GM18502 (cell line): ENCODE results near the gene CNGB1.
"Not testable (repeated sequence)": the region's sequence is repeated elsewhere in the genome, so short reads cannot be mapped to it uniquely, and the experiment has no call there.

ENCODE experiments used
- ATAC-seq: cut with Tn5 transposase; IDR thresholded peaks from one replicate; pipeline ENCODE4 v1.9.1; 2021; ENCODE audit warnings: mild to moderate bottlenecking; ENCODE audit not compliant: unreplicated experiment, poor library complexity

The CNGB1 gene

DNA sequence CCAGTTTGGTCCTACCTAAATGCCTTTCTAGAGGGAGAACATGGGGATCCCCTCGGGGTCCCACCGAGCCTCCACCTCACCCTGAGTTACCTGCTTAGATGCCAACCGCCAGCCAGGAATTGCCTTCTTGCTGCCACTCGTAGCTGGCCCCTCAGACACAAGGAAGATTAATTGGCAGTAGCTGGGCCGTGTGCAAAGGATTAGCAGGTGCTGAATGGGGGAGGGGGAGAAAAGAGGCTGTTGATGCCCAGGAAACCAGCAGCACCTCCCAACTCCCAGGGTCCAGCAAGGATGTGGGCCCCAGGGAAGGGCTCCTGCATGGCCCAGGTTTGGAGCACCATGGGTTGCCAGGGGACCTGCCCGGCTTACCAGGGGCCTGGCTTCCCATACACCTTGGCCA lies at the start of gene CNGB1:
TSS of gene CNGB1 (minus strand) at position 159 of the 400 bp plus-strand sequence. CDS start 3,842 bp downstream, outside the sequence.
- no peak for ATAC-seq

DNA sequence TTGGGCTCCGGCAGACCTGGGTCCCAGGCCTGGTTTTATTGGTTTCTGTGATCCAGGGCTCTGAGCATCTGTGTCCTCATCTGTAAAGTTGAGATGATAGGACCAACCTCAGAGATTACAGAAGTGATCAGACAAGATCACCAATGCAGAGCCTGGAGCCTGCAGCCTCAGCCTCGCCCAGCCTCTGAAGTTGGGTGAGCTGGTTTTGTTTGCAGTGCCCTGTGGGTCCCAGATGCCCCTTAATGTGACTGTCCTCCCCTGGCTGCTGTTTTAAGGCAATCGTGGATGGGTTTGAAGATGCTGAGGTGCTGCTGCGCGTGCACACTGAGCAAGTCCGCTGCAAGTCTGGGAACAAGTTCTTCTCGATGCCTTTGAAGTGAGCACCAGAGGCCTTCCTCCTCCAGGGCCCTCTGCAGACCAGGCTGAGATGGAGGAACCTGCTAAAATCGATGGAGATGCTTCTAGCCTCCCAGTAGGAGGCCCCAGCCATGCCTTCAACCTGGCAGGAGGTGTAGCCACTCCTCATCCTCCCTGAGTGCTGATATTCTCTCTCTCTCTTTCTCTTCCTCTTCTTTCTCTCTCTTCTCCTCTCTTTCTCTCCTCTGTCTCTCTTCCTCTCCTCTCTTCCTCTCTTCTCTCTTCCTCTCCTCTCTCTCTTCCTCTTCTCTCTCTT lies 49.1 kb upstream of the CNGB1 start:
- ATAC-seq: no peak

DNA sequence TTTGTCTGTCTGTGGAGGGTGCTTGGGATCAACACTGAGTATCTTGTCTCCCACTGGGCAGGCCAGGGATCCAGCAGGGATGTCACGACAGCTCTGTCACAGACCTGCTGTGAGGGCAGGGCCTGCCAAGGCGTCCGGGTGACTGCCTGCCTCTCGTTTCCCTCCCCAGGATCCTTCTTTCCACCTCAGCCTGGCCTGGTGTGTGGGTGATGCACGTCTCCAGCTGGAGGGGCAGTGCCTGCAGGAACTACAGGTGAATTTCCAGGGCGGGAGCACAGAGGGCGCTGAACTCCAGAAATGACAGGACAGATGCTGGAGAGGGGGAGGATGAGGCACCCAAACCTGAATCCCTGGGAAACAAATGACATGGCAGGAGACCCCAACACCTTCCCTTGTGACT lies 47.9 kb upstream of the CNGB1 start:
- no peak for ATAC-seq

DNA sequence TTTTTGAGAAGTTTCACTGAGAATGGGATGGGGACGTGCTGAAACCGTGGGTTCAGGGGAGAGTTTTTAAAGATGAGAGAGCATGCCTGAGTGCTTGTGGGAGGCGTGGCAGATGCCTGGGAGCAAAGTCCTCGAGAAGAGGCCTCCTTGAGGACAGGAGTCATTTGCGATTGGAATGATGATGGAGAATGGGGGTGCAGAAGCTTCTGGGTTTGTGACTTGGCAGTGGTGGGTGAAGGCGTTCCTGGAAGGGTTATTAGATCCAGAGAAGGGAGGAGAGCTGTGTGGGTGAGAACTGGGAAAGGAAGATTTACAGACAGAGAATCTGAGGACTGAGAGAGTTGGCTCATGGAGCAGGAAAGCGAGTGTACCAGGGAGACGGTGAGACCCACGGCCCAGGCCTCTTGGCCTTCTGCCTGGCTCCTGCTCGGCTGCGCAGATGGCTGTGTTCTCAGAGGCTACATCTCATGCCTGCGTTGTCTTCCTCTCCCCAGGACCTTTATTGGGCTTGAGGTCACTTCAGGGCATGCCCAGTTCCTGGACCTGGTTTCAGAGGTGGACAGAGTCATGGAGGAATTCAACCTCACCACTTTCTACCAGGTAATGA lies 46.0 kb upstream of the CNGB1 start:
- no peak for ATAC-seq

DNA sequence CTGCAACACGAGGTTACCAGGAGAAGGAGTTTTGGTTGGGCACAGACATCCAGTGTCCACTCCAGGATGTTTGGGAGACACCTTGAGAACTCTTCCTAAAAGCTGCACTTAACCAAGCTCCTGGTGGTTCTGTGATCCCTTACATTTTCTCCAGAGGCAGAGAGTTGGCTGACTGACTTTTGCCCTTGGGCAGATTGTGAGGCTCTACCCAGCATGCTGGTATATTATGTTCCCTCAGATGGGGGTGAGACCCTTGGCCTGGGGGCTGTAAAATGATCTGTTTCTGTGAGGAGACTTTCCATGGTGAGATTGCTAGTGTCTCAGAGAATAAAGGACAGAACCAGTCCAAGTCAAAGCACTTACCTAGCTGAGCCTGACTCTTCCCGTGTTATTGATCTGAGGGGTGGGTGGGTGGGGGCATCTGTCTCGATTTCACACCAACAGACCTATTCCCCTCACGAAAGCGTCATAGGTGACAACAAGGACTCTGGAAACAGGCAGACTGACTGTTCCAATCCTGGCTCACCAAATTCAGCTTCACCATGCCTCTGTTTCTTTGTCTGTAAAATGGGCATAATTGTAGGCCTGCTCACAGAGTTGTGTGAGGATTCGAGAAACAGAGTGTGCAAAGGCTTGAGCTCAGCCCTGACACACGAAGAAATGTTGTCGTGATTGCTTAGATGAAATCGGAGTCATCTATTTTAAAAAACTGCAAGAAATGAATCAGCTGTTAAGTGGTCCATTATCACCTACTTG lies 42.5 kb upstream of the CNGB1 start:
- ATAC-seq: no peak

DNA sequence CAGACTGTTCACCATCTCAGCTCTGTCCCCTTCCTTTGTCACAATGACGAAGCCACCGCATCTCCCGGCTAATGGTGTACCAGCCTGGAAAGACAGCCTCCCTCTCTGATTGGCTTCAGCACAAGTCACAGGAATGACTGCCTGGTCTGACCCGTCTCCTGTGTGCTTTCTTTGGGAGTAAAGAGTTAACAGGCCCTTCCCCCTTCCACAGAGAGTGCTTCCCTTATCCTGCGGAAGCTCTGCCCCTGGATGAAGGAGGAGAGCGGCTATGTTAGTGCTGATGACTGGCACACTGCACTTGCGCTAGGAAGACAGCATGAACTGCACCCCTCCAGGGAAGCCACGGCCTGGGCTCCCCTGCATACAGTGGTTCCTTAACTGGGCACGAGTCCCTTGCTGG lies 41.6 kb upstream of the CNGB1 start:
- no peak for ATAC-seq

DNA sequence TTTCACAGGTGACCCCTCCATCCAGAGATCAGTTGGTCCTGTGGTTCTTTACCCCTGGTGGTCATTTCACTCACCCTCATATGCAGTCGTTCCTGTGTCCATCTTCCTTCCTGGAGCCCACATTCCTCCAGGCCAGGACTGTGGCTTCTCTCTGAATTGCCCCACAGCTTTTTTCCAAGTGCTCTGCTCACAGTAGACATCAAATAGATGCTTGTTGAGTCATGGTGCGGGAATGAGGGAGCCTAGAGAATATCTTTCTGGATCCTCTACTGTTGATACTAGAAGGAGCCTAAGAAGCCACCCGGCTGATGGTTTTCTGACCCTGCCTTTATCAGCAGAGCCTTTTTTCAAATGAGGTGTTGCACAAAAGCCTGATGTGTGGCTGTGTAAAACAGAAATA lies 40.7 kb upstream of the CNGB1 start:
- no peak for ATAC-seq

DNA sequence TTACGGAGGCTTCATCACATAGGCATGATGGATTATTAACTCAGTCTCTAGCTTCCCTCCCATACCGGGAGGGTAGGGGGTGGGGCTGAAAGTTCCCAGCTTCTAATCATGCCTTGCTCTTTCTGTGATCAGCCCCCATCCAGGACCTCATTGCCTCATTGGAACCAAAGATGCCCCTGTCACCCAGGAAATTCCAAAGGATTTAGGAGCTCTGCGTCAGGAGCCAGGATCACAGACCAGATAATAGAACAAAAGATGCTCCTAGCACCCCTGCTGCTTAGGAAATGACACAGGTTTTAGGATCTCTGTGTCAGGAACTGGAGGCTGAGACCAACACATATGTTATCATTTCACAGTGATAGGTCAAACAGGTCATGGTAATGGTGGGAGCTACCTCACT lies 40.0 kb upstream of the CNGB1 start:
- no peak for ATAC-seq

DNA sequence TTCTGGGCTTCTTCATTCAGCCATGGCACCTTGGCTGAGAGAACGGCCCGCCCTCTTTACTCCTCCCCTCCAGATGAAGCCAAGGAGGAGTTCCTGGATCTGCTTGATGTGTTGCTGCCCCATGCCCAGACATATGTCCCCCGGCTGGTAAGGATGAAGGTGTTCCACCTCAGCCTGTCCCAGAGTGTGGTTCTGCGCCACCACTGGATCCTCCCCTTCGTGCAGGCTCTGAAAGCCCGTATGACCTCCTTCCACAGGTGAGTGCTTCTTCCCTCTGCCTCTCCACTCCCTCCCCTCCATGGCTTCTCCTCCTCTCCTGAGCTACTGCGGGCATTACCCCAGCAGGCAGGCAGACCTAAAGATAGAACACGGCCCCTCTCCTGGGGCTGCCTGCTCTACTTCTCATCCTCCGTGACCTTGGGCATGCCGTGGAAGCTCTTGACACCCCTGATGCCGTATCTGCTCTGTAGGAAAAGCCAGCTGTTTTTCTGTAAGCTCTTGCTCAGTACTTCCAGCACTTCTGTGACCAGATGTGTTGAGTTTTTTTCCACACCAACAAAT lies 39.0 kb upstream of the CNGB1 start:
- no peak for ATAC-seq

DNA sequence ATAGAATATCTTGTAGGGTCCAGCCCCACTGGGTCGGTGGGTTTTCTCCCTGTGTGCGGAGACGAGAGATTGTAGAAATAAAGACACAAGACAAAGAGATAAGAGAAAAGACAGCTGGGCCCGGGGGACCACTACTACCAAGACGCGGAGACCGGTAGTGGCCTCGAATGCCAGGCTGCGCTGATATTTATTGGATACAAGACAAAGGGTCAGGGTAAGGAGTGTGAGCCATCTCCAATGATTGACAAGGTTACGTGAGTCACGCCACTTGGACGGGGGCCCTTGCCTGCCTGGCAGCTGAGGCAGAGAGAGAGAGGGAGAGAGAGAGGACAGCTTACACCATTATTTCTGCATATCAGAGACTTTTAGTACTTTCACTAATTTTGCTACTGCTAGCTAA lies 33.8 kb upstream of the CNGB1 start:
- ATAC-seq: not testable (repeated sequence)

DNA sequence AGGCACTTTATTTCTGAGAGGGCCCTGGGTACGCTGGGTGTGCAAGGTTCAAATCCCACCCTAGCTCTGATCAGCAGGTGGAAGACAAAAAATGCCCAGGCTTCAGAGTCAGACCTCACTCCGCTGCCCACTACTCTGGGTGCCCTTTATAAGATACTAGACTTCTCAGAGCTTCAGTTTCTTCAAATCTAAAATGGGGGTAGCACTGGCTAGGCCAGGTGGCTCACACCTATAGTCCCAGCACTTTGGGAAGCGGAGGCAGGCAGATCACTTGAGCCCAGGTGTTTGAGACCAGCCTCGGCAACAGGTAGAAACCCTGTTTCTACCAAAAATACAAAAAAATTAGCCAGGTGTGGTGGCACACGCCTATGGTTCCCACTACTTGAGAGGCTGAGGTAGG lies 32.0 kb upstream of the CNGB1 start:
- ATAC-seq: no peak

DNA sequence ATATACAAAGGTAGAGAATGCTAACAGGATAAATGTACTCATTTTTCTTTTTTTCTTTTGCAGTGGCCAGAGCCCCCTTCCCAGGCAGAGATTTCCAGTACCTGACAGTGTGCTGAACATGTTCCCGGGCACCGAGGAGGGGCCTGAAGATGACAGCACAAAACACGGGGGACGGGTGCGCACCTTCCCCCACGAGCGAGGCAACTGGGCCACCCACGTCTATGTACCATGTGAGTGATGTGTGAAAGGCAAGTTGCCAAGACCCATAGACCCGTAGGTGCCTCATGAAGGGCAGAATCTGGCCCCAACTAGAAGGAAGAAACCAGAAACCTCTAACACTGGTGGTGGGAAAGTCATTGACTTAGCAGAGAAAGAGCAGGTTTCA lies 31.5 kb upstream of the CNGB1 start:
- no peak for ATAC-seq

DNA sequence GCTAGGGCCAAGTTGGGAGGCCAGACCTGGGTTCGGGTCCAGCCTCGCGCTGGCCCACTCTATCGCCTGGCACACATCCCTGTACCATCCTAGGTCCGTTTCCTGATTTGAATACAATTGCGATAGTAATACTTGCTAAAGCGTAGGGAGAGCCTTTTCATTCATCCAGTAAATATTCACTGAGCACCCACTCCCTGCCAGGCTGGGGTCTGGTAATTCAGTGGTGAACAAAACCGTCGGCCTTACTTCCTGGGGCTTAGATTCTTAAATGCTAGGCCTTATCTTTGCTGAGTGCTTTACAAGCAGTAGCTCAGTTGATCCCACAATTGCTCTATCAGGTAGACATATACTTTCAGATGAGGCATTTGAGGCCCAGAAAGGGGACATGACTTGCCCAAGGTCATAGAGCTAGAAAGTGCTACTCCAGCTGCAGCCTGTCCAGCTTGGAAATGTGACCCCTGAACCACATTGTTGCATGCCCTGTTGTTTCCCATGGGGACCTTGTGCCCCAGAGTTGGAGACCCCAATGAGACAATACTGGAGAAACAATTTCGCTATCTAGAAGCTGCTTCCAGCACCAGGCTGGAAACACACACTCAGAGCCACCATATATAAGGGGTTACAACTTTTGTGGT lies 31.0 kb upstream of the CNGB1 start:
- no peak for ATAC-seq

DNA sequence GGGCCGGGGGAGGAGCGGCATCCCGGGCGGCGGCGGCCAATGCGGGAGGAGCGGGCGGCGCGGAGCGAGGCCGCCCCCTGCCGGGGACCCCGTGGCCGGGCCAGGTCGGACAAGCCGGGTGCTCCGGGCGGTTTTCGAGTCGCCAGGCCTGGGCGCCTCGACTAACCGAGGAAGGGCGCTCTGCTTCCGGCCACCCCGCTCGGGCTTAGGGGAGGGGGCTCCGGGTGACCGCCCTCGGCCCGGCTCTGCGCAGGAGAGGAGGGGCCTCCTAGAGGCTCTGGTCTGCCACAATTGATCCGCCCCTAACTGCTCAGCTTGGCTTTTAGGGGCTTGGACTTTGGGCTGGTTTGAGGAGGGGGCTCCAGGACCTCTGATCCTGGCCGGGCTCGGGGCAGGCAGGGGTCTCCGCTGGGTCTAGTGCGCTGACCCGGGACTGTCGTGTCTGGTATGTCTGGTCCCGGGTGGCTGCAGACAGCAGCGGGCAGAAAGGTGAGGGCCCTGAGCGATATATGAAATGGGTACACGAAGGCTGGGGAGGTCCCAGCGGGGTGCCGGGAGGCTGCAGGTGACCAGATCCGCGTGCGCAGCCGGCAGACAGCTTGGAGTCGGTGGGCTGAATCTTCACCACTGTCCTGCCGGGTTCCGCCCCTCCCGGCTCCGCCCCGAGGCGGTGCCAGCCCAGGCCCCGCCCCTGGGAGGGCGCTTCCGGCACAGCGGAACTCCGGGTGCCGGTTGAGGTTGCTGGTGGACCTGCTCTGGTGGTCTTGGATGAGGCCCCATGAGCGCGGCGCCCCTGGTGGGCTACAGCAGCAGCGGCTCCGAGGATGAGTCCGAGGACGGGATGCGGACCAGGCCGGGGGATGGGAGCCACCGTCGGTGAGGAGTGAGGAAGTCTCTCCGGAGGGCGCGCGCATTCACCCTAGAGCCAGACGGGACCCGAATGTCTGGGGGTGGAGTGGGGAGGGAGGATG lies 30.1 kb upstream of the CNGB1 start, which contains the start of gene USB1:
TSS of gene USB1 (plus strand) at position 702 of the 971 bp plus-strand sequence. CDS start at position 779, 77 bp downstream.
- peak; percentile 83 for ATAC-seq

DNA sequence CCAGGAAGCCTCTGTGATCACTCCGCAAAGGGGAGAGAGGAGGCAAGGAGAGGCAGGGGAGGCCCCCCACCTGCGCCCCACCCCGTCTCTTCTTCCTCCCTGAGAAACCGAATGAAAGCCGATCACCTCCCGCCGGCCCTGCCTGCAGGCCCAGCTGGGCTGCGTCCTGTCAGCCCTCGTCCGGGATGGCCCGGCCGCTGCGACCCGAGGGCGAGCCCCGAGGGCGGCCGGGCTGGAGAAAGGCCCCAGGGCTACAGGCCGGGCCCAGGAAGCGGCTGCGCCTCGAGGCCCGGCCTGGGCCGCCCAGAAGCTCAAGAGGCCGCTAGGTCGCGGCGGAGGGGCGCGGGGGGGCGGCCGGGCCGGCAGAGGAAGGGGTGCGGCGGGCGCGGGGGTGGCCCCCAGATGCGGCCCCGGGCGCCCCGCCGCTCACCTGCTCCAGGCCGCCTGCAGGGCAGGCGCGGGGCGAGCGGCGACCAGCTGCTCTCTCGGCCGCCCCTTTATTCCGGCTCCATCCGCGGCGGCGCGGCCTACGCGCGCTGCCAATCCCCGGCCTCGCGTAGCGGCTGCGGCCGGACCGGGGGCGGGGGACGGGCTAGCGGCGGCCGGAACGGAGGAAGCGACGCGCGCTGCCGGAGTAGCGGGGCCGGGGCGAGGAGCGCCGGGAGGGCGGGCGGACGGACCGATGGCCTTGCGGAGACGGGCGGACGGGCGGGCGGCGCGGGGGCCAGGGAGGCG lies 29.2 kb upstream of the CNGB1 start, which contains the start of gene ZNF319:
TSS of gene ZNF319 (minus strand) at position 702 of the 735 bp plus-strand sequence. CDS start 2,407 bp downstream, outside the sequence.
- peak; percentile 29 for ATAC-seq

DNA sequence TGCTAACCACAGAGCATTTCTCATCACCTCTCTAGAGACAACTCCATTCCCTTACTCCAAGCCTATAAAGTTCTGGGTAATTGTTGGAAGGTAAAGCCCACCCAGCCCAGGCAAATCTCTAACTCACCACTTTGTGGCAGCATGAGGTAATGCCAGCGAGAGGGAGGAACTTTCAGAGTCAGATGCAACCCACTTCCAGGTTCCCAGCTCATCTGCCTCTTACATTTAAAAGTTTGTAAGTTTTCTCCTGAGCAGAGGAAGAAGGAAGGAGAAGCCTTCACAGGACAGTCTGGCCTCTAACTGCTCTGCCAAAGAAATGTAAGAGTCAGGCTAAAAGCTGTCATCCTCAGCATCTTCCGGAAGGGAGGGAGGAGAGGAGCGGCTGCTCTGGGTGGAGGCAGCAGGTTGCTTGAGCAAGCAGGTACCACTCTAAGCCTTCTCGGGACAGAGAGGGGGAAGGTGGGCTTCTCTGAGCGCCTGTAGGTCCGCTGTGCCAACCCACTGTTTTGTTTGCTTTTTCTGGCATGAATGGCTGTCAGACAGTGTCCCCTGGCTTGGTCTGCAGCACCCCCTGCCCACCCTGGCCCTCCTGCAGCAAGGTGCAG lies 28.5 kb upstream of the CNGB1 start:
- no peak for ATAC-seq

DNA sequence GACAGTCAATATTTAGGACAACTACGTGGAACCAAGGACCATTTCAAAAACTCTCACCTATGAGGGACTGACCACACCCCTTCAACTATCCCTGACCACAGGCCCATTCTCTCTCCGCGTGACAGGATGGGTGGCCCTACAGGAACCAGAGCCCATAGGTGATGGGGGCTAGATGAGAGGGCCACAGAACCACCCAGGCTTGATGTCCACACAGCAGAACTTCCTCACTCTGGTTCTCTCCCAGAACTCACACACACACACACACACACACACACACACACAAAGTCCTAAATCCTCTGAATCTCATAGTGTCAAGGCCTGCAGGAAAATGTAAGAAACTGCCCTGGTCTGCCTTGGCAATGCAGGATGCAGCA lies 28.1 kb upstream of the CNGB1 start:
- ATAC-seq: no peak

DNA sequence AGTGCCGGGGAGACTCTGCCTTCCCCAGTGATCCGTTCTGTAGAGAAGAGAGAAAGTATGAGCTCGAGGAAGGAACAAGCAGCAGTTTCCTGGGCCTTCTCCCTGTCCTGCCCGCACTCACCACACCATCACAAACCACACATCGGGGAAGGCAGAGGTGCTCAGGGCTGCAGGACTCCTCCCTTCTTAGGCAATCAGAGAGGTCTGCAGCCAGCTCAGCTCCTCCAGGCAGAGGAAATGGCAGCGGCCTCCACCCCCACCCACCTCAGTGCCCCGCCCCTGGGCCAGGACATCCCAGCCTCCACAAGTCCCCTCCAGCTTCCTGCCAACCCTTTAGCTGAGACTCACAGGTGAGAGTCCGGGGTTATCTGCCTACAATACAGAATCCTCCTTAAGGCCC lies 27.6 kb upstream of the CNGB1 start:
- ATAC-seq: no peak
